ENCODE measurements around the gene ADPRS. TPM values are rescaled to one million over a fixed set of nuclear protein-coding genes. Genes with fewer than 3 reads are reported as not detected.

The ADPRS gene
- total RNA-seq, 1 experiment from 2014 or later: 30.0 TPM

DNA sequence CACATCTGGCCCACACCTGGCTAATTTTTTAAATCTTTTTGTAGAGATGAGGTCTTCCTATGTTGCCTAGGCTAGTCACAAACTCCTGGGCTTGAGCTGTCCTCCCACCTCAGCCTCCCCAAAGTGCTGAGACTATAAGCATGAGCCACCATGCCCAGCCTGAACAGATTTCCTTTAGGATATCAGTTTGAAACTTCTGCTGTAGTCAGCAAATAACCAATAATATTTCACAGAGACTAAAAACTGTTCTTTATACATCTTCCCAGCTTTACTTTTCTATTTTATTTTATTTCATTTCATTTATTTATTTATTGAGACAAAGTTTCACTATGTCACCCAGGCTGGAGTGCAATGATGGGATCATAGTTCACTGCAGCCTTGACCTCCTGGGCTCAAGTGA lies 34.7 kb upstream of the ADPRS start:
- Histone ChIP-seq H3K4me2 (no peak overlapping the region), H3K79me2 (ENCODE audit: low read depth) (no peaks in the 10 kb centered on the region), H3K36me3 (ENCODE audit: low read depth) (0 out of 2 replicates have a peak, but pooled peaks cover 4% of the 10 kb centered on the region), H3F3A (ENCODE audit: insufficient read depth, low read depth) (no peaks in the 10 kb centered on the region; the same call in 1 of the 2 replicates), H3K9me3 (ENCODE audit: insufficient read depth, low read depth) (no peaks in the 10 kb centered on the region), H3K4me1 (replicated peaks; ENCODE audit: insufficient read depth) (no peaks in the 10 kb centered on the region), H3K27me3 (ENCODE audit: insufficient read depth, low read depth) (no peaks in the 10 kb centered on the region), H3K27ac (no peak overlapping the region), H3K9me2 (ENCODE audit: insufficient read depth) (no peaks in the 10 kb centered on the region), H2AFZ (no peak overlapping the region), H4K20me1 (ENCODE audit: insufficient read depth) (no peaks in the 10 kb centered on the region), H3K4me3 (no peak overlapping the region)
- CTCF ChIA-PET: no interaction called here
- POLR2A ChIA-PET (ENCODE audit: unreplicated experiment): no interaction called here
- no peak for TF ChIP-seq EZH2 (IDR thresholded peaks at IDR 0.05; ENCODE audit: low read depth)
- TF ChIP-seq, protein P1, sequence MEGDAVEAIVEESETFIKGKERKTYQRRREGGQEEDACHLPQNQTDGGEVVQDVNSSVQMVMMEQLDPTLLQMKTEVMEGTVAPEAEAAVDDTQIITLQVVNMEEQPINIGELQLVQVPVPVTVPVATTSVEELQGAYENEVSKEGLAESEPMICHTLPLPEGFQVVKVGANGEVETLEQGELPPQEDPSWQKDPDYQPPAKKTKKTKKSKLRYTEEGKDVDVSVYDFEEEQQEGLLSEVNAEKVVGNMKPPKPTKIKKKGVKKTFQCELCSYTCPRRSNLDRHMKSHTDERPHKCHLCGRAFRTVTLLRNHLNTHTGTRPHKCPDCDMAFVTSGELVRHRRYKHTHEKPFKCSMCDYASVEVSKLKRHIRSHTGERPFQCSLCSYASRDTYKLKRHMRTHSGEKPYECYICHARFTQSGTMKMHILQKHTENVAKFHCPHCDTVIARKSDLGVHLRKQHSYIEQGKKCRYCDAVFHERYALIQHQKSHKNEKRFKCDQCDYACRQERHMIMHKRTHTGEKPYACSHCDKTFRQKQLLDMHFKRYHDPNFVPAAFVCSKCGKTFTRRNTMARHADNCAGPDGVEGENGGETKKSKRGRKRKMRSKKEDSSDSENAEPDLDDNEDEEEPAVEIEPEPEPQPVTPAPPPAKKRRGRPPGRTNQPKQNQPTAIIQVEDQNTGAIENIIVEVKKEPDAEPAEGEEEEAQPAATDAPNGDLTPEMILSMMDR (conservative IDR thresholded peaks at IDR 0.05): no peak
- BruUV-seq (replicated peaks): no TSS peak
- intact Hi-C loops (cut with micrococcal nuclease; ENCODE audit: unreplicated experiment): no loop called here
- DNase-seq: no peak

DNA sequence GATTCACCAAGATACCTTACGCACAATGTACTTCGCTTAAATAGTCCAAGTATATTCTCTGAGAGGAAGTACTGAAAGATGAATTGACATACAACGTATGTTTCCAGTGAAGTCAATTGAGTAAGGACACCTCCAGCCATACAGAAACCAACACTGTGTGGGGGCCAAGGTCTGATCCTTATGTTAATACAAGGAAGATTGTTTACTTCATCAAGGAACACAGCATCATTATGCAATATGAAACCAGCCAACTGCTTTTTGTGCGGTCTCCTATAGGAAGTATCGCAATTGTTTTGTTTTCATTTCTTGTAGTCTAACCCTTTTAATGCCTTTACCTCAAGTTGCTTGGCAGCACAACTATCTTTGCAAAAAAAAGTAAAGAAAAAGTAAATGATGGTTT lies 33.0 kb upstream of the ADPRS start:
- Histone ChIP-seq H3K9me2 (ENCODE audit: insufficient read depth) (no peaks in the 10 kb centered on the region), H3K9me3 (ENCODE audit: insufficient read depth, low read depth) (no peaks in the 10 kb centered on the region), H3K4me2 (no peak overlapping the region), H3K36me3 (ENCODE audit: low read depth) (0 out of 2 replicates have a peak, but pooled peaks cover 4% of the 10 kb centered on the region), H3K4me1 (replicated peaks; ENCODE audit: insufficient read depth) (no peaks in the 10 kb centered on the region), H2AFZ (no peak overlapping the region), H4K20me1 (ENCODE audit: insufficient read depth) (no peaks in the 10 kb centered on the region), H3K79me2 (ENCODE audit: low read depth) (no peaks in the 10 kb centered on the region), H3K27ac (no peak overlapping the region), H3F3A (ENCODE audit: insufficient read depth, low read depth) (no peaks in the 10 kb centered on the region; the same call in 1 of the 2 replicates), H3K27me3 (ENCODE audit: insufficient read depth, low read depth) (no peaks in the 10 kb centered on the region), H3K4me3 (no peak overlapping the region)
- no peak for DNase-seq
- TF ChIP-seq, protein P1 (conservative IDR thresholded peaks at IDR 0.05): no peak
- no peak for TF ChIP-seq EZH2 (IDR thresholded peaks at IDR 0.05; ENCODE audit: low read depth)
- POLR2A ChIA-PET (ENCODE audit: unreplicated experiment): no interaction called here
- CTCF ChIA-PET: no interaction called here
- intact Hi-C loops (cut with micrococcal nuclease; ENCODE audit: unreplicated experiment): no loop called here
- BruUV-seq (replicated peaks): no TSS peak

DNA sequence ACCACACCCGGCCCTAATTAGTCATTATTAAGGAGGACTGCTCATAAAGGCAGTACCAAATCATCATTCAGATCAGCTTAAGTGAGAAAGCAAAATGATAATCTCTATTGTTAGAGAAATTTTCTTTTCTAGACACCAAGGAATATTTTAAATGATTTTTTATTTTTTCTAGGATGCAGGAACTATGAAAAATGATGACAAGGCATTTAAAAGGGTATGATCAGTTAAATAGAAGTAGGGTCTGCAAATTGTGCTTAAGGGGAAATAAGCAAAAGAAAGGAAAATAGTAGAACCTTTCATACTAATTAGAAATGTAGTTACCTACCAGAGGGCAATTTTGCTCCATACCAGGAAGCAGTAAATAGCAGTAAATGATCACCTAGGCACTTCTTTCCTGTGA lies 26.4 kb upstream of the ADPRS start:
- H3K4me2 ChIP-seq: no peak overlapping the region
- H3K79me2 ChIP-seq (ENCODE audit: low read depth): no peaks in the 10 kb centered on the region
- POLR2A ChIA-PET (ENCODE audit: unreplicated experiment): no interaction called here
- H3K36me3 ChIP-seq (ENCODE audit: low read depth): no peaks in the 10 kb centered on the region
- no peaks in the 10 kb centered on the region for H3K9me3 ChIP-seq (ENCODE audit: insufficient read depth, low read depth)
- no peaks in the 10 kb centered on the region; the same call in 1 of the 2 replicates for H3F3A ChIP-seq (ENCODE audit: insufficient read depth, low read depth)
- no peaks in the 10 kb centered on the region for H3K27me3 ChIP-seq (ENCODE audit: insufficient read depth, low read depth)
- H3K9me2 ChIP-seq (ENCODE audit: insufficient read depth): no peaks in the 10 kb centered on the region
- CTCF ChIA-PET: no interaction called here
- no peak overlapping the region for H2AFZ ChIP-seq
- no peaks in the 10 kb centered on the region for H4K20me1 ChIP-seq (ENCODE audit: insufficient read depth)
- H3K4me1 ChIP-seq (replicated peaks; ENCODE audit: insufficient read depth): no peaks in the 10 kb centered on the region
- no peak overlapping the region for H3K27ac ChIP-seq
- no TSS peak for BruUV-seq (replicated peaks)
- intact Hi-C loops (cut with micrococcal nuclease; ENCODE audit: unreplicated experiment): no loop called here
- H3K4me3 ChIP-seq: no peak overlapping the region
- TF ChIP-seq, protein P1 (conservative IDR thresholded peaks at IDR 0.05): no peak
- no peak for TF ChIP-seq EZH2 (IDR thresholded peaks at IDR 0.05; ENCODE audit: low read depth)
- no peak for DNase-seq
